HG02759 (cell line): ENCODE measurements around the gene DPP6.
"Not testable (repeated sequence)": the region's sequence is repeated elsewhere in the genome, so short reads cannot be mapped to it uniquely, and the experiment has no call there.

Source experiments
- ATAC-seq: cut with Tn5 transposase; IDR thresholded peaks from one replicate; pipeline ENCODE4 v1.9.1; 2021; ENCODE audit warnings: mild to moderate bottlenecking, moderate library complexity; ENCODE audit not compliant: unreplicated experiment

Gene DPP6

DNA sequence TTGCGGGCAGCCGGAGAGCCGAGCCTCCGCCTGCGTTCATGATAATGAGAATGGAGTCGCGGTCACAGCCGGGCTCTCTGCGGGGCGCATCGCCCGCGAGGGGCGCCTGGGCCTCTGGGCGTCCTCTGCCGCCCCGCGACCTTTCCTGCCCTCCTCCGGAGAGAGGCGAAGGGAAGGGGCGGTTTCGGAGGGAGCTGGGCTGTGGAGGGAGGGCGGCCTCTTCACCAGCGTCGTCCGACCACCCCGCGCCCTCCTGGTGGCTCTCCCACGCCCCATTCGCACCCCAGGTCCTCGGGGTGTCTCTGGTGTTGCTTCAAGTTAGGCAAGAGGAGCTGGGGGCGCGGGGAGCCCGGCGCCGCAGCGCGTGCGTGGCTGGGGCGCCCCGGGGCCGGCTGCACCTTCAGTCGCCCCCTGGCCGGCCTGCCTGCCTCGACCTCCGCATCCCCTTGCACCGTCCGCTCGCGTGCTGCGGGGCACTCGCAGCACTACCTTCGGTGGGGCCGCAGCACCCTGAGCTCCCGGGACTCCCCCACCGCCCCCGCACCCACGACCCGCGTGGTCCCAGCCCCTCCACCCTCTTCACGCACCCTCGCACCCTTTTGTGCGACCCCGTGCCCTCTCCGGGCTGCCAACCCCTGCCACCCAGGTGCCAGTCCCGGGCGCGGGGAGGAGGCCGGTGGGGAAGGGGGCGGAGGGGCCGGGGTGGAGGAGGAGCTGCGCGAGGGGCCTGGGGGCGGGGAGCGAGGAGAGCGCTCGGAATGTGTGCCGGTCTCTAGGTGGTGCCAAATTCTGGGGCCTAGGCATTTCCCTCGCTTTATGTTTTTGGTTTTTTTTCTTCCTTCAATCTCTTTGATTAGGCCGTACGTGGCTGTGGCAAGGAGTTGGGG lies at the start of gene DPP6:
DPP6 (plus strand) TSS at position 756 of the 887 bp plus-strand sequence.
- ATAC-seq = not testable (repeated sequence)

DNA sequence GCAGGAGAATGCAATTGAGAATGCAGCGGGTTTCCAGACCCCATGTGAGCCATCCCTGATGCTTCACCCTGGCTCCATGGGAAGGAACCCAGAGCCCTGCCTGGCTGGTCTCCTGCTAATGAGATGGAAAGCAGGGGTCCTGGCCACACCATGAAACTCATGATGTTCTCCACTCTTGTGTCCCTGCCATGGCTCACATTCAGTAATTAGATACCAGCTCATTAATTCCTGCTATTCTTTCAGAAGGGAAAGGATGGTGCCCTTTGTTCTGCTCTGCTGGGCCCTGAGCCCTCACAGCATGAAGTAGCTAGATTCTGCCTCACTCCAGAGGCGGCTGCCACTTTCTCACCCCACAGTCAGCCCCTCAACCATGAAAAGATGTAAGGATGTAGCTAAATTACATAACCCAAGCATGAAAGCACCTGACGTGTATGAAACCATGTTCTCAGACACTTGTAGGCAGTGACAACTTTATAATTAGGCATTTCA lies 42.7 kb upstream of the DPP6 start:
- ATAC-seq = not testable (repeated sequence)

DNA sequence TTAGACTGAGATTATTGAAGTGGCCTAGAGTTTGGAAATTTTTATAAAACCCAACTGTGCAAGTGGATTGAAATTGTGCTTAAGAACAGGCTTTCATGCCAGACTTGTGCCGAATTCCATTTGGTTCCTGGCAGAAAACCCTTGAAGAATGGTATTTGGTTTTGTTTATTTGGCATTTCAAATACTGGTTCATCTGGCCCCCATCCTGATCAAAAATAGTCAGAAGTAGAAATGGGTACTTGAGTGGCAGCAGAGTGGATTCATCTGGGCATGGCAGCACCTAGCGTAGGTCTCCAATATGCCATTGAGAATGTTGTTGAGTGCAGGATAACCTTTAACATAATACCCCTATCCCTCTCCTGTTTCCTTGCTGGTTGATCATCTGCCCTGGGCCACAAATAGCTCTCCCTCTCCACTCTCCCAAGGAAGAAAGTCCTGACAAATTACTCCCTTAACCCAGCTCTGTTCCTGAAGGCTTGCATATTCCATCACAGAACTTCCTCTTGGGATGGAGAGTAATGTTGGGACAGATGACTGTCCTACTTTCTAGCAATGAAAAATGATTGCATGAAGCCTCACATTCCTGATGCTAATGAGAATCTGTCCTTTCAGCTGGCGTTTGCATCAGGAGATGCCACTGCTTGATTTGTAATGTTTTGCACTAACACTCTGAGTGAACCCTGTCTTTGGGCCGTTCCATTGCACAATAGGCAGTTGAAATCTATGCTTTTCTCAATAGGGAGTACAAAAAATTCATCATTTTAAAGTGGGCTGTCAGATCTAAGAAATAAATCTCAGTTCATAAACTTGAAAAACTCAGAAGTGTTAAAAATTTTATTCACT lies 41.3 kb upstream of the DPP6 start:
- not testable (repeated sequence) for ATAC-seq

DNA sequence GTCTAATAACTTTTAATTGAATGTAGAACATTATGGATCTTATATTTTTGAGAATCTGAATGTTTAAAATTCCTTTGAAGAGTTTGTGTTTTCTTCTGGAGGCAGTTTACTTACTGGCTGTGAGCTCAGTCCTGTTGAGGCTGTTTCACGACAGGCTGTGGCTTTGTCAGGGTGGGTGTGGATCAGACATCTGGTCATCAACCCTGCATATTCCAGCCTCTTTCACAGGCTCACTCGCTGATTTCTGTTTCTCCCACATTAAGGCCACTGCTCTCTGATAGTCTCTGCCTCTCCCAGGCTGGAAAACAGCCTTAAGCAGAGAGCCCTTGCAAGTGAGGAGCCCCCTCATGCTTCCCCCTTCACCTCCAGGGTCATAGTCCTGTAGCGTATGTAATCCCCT lies 39.4 kb upstream of the DPP6 start:
- ATAC-seq = not testable (repeated sequence)

DNA sequence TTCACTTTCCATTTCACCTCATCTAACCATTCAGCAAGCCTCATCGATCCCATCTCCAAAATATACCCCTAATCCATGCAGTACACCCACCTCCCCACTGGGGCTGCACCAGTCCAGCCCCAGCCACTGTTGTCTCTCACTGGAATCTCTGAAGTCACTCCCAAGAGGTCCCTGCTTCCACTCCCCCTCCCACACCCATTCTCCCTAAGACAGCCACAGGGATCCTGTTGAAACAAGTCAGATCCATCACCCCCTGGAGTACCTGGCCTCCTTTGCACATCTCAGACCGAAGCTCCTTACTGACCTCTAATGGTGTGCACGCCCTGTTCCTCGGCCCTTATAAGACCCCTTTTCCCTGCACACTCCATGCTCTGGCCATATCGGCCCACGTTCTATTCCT lies 36.6 kb upstream of the DPP6 start:
- not testable (repeated sequence) for ATAC-seq

DNA sequence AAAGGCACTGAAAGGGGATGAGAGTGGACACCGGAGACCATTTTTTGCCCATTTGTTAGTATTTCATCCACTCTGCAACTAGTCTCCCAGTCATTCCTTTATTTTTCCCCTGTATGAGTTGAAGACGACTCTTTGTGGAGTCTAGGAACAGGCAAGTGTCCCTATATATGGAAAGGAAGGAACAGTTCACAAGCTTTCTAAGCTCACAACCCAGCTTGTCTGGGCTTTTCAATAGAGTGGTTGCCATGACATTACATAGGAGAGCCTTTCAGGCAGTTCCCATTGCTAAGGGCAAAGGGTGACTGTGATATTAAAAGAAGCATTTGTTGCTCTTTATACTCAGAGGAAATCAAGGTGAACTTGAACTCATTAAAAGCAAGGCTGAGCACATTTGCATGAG lies 33.8 kb upstream of the DPP6 start:
- not testable (repeated sequence) for ATAC-seq

DNA sequence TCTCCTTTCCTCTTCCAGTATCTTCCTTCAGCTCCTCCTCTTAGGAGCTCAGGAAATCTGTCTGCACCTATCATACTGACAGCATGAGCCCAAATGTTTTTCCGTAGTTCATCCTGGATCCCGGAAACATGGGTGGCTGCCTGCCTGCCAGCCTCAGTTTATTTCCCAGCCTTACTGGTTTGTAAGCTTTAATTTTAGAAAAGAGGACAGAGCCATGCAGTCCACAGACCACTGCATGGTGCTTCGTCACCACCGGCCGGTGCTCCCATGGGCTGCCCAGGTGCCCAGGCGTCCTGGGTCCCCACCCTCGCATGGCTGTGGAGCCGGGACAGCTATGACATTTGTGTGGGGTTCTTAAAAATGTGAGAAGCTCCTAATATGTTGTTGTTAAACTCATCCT lies 24.4 kb upstream of the DPP6 start:
- not testable (repeated sequence) for ATAC-seq

DNA sequence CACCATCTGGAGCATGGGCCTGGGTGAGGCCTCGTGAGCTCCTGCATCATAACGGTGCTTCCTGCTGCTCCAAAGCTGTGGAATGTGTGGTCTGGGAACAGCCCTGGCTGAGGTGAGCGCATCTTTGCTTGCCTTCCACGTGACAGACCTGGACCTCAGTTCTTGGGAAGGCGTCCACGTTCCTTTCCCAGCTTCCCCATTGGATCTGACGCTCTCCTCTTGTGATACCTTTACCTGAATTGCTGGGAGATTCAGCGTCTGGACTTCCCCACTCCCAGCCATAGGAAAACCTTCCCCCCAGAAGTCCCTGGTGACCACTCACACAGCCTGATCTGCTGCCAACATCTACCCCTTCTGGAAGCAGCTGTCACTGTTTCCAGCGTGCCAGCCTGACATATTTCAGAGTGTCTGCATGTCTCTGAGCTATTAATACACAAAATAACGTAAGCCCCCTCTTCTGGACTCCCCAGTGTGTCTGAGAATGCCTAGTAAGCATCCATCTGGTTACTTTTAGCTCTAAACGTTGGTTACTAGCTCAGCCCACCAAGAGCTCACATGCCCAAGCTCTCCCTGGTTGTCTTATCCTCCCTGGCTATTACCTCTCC lies 21.6 kb upstream of the DPP6 start:
- not testable (repeated sequence) for ATAC-seq

DNA sequence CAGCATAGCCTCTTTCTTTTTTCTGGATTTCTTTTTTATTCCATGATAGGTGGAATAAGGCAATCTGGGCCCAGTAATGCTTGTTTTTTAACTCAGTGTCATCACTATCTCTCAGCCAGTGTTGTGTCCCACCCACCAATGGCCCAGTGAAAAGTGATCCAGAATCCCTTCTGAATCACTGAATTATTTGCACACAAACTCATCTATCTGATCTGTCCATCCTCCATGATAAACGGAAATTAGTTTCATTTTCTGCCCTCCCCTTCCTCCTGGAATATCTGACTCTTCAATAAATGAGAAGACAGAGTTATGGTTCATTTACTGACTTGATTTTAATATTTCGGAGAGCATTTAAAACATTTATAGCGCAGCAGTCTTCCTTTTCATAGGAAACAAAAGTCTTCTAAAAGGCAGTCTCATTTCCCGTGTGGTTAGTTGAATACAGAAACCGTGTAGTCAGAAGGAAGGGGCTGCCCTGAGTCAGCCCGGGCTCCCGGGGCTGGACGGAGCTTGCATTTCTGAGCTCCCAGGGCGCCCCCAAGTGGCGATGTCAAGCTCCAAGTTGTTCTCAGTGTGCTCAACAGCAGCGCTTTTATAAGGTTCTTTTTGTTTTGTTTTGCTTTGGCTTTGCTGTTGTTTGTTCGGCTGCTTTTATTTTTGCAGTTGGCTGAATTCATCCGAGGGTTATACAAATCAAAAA lies 12.6 kb upstream of the DPP6 start:
- ATAC-seq = peak; percentile 92

DNA sequence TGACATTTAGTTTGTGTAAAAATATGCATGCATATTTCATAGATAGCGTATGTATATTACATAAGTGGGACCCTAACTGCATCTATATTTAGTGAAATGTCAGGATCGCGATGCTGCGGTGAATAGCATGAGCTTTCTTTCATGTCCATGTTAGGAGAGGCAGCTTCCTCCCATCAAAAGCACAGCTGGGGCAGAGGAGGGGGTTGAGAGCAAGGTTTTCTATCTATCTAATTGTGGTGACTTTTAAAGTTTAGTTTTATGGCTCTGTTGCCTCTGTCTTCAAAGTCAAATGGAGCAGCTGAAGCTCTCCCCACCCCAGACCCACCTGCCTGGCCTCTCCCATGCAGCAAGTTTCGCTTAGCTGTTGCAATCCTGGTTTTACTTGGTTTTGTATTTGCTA lies 1.8 kb upstream of the DPP6 start:
- not testable (repeated sequence) for ATAC-seq

DNA sequence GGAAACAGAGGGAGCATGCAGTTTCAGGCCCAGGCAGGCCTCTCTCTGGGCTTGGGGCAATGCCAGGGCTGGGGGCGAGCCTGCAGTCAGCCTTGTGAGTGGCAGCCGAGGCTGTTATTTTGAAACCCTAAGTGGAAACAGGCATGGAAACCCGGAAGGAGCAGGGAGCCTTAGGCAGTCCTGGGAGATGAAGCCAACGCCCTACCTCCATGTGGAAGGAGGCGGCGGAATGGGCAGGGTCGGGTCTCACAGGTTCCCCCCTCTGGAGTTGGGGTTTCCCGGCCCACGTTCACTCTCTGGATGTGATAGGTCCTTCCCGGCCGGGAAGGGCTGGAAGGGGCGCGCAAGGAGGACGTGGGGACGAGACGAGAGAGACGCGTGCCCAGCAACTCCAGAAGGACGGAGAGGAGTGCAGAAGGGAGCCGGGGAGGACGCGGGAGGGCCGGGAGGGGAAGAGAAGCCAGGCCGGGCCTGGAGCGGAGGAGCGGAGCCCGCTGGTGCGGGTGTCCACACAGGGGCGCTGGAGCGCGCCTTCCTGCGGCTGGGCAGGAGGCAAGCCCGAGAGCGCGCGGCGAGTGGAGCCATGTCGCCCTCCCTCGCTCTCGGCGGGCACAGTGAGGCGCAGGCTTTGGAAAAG lies 1.1 kb upstream of the DPP6 start:
- not testable (repeated sequence) for ATAC-seq

DNA sequence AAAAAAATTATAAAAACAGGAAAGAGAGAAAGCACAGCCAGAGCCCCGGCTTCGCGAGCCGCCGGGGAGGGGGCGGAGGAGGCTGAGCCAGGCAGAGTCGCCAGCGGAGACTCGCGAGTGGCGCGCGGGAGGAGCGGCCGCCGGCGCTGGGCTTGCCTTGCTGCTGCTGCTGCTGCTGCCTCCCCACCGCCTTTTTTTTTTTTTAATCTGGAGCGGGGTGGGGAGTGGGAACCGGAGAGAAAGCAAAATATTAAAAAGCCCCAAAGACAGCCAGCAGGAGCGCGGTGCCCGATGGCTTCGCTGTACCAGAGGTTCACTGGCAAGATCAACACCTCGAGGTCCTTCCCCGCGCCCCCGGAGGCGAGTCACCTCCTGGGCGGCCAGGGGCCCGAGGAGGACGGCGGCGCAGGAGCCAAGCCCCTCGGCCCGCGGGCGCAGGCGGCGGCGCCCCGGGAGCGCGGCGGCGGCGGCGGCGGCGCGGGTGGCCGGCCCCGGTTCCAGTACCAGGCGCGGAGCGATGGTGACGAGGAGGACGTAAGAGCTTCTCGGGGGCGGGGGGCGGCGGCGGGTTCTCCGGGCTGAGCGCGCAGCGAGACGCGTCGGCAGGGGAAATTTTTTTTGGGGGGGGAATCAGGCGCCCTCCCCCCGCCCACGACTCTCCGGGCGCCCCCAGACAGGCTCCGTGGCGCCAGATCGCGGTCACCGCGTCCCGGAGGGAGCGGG lies 493 bp downstream of the DPP6 start:
- ATAC-seq = not testable (repeated sequence)

DNA sequence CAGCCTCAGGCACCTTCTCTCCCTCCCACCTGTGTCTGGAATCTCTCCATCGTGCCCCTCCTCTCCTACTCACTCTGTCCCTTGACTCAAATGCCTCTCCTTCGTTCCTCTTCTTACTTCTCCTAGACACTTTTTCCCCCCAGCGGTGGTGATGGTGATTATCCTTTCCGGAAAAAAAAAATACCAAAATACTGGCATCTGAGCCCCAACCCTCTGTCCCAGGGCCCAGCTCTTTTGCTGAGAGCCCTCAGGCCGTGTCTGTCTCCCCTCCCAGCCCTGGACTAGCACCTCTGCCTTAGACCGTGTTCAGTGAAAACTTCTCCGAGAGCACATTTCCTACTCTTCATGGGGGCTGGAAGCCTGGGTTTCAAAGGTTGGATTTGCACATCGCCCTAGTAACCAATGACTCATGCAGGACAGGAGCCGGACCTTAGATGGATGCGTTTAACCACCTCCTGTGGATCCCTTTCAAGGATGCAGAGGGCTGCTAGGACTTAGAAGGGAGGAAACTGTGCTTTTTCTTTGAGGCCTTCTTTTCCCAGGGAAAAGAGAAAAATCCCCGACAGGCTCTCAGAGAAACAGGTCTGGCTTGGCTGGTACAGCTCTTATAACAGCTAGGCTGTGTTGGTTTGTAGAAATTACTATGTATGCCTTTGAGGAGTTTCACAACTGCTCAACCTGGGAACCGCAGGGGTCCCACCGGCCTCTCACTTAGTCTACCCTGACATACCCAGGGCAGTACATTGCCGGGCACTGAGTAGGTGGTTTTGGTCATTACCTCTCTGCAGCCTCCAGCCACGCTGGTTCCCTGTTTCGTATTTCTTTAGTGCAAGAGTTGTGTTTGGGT lies 1.5 kb downstream of the DPP6 start:
- ATAC-seq = not testable (repeated sequence)

DNA sequence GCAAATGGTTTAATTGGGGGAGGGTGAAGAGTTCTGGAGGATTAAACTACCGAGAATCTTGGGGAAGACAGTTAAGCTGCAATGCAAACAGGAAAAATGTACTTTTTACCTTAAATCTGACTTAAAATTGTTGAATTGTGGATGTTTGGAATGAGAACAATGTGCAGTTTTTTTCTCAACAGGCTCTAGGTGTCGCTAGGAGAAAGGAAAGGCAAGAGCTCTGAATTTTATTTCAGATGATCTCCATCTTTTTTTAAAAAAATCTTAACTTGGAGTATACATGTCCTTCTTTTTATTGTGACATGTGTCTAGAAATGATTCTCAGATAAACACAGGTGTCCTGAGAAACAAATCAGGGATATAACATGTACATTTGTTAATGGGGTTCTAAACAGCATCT lies 2.5 kb downstream of the DPP6 start:
- ATAC-seq = not testable (repeated sequence)

DNA sequence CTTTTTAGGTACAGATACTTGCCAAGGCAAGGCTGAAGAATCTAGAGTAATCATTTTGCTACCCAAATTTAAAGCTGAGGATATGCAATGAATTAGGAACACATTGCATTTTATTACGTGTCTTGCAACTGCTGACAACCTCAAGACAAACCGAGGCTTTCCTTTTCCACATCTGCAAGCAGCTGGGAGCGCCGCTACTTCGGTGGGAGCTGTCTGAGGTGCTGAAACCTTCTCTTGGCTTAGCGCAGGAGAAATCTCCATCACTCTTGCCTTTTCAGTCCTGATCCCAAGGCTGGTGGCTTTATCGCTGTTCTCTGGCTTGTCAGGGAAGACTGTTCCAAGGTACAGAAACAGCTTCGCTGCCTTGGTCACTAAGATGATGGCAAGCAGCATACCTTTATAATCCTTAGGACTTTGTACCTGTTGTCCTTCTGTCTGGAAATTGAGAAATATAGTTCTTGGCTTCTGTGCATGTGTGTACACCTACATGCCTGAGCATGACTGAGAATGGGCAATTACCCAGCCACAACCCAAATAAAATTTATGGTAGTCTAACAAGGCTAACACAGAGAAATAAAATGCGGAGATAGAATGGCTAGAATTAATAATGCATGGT lies 3.4 kb downstream of the DPP6 start:
- not testable (repeated sequence) for ATAC-seq

DNA sequence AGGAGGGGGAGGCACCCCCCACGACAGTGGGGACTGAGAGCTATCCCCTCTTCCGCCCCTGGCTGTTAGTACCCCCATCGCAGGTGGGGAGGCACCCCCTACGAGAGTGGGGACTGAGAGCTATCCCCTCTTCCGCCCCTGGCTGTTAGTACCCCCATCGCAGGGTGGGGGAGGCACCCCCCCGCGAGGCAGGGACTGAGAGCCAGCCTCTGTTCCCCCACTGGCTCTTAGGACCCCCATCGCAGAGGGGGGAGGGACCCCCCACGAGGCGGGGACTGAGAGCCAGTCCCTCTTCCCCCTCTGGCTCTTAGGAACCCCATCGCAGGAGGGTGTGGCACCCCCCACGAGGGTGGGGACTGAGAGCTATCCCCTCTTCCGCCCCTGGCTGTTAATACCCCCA lies 6.6 kb downstream of the DPP6 start:
- not testable (repeated sequence) for ATAC-seq

DNA sequence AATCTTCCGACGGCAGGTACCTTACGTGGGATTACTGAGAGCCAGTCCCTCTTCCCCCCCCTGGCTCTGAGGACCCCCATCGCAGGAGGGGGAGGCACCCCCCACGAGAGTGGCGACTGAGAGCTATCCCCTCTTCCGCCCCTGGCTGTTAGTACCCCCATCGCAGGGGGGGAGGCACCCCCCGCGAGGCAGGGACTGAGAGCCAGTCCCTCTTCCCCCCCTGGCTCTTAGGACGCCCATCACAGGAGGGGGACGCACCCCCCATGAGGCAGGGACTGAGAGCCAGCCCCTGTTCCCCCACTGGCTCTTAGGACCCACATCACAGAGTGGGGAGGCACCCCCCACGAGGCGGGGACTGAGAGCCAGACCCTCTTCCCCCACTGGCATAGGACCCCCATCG lies 8.4 kb downstream of the DPP6 start:
- ATAC-seq = not testable (repeated sequence)

DNA sequence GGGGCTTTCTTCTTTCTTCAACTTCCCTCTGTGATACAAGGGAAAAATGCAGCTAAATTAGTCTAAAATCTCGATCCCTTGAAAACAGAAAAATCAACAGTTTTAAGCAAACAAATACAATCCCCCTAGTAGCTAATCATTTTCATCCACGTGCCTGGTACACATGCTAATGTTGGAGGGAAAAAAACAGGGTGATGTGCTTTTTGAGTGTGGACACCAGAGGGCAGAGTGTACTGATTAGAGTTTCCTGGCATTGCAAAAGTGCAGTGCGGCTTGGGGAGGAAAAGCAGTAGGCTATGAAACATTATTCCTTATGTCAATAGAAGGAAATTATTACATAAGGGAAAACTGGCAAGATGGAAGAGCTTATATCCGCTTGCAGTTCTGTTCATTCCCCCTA lies 19.6 kb downstream of the DPP6 start:
- ATAC-seq = not testable (repeated sequence)
